GM12878 (cell line): ENCODE measurements around the gene OR1S2. TPM values are rescaled to one million over a fixed set of nuclear protein-coding genes. Genes with fewer than 3 reads are reported as not detected.

Source experiments
- ATAC-seq: fragments of 200-7000 bp; cut with Tn5 transposase; 3 replicates; pipeline ENCODE4 v1.9.1; 2020; ENCODE audit warnings: mild to moderate bottlenecking, moderate library complexity
- BruUV-seq: library from RNA; stranded (reverse); fragments of 400-500 nt; replicated peaks from 2 replicates; lab custom pipeline; 2021; lab: Mats Ljungman, UMichigan
- CTCF ChIA-PET: fragments of 300-600 bp; sonication (Branson Sonifier 250); formaldehyde crosslinking; extraction: SDS; loops from one replicate; lab custom pipeline; 2021; ENCODE audit warnings: inconsistent platforms; lab: Yijun Ruan, JAX
- POLR2A ChIA-PET: fragments of 350-600 bp; formaldehyde crosslinking; extraction: SDS; loops from one replicate; lab custom pipeline; 2021; ENCODE audit warnings: inconsistent platforms; lab: Charles Lee
- RAD21 ChIA-PET: fragments of 300-600 bp; sonication (Branson Sonifier 250); formaldehyde crosslinking; loops from one replicate; lab custom pipeline; 2023; ENCODE audit warnings: antibody characterized with exemption; ENCODE audit not compliant: unreplicated experiment; lab: Charles Lee
- SMC1A ChIA-PET: fragments of 300-600 bp; sonication (Branson Sonifier 250); formaldehyde crosslinking; loops from one replicate; lab custom pipeline; 2023; ENCODE audit not compliant: unreplicated experiment, uncharacterized antibody; lab: Charles Lee
- DNase-seq: peaks from one replicate; pipeline ENCODE4 v3.0.0-alpha.2; 2011; ENCODE audit warnings: low read depth, low spot score
- FAIRE-seq: peaks from 3 replicates; lab custom pipeline; 2011; peaks lifted over from hg19 to GRCh38; lab: Jason Lieb, UNC
- H2AFZ ChIP-seq: 2 replicates; pipeline ENCODE4 v1.6.0; 2011; ENCODE audit warnings: low read depth, low read length, control low read depth; ENCODE audit not compliant: control insufficient read depth
- H3K27ac ChIP-seq: 2 replicates; pipeline ENCODE4 v1.5.1; 2011; ENCODE audit warnings: control low read depth; ENCODE audit not compliant: control insufficient read depth, insufficient read depth
- H3K27me3 ChIP-seq, 2 experiments: replicated peaks in 1 of 2; 2 replicates each; pipeline versions ENCODE4 v1.6.0 to v1.6.1; 2011; ENCODE audit warnings: low read length in 1 of 2; ENCODE audit not compliant: control insufficient read depth in 2 of 2, insufficient read depth in 2 of 2
- H3K36me3 ChIP-seq, 2 experiments: 2 replicates each; pipeline ENCODE4 v1.5.1; 2011; ENCODE audit warnings: low read length in 1 of 2; ENCODE audit not compliant: control insufficient read depth in 2 of 2, insufficient read depth in 2 of 2
- H3K4me1 ChIP-seq: 2 replicates; pipeline ENCODE4 v1.6.1; 2011; ENCODE audit warnings: mild to moderate bottlenecking, low read length, moderate library complexity, mixed read lengths; ENCODE audit not compliant: control insufficient read depth, insufficient read depth
- H3K4me2 ChIP-seq: 2 replicates; pipeline ENCODE4 v1.6.0; 2011; ENCODE audit warnings: control low read depth; ENCODE audit not compliant: control insufficient read depth, insufficient read depth
- H3K4me3 ChIP-seq: fragments of 200-600 bp; sonication (generic); 2 replicates; pipeline ENCODE4 v1.5.1; 2016
- H3K79me2 ChIP-seq: 2 replicates; pipeline ENCODE4 v1.6.0; 2011; ENCODE audit warnings: low read length; ENCODE audit not compliant: control insufficient read depth, insufficient read depth
- H3K9ac ChIP-seq: 2 replicates; pipeline ENCODE4 v1.8.0; 2011; ENCODE audit warnings: low read length, control low read depth, mixed read lengths; ENCODE audit not compliant: control insufficient read depth, insufficient read depth
- H3K9me3 ChIP-seq: replicated peaks from 3 replicates; pipeline ENCODE4 v1.5.1; 2011; ENCODE audit warnings: mild to moderate bottlenecking, low read length; ENCODE audit not compliant: control insufficient read depth, insufficient read depth
- H4K20me1 ChIP-seq: 2 replicates; pipeline ENCODE4 v1.6.0; 2011; ENCODE audit not compliant: control insufficient read depth, insufficient read depth
- ATF3 ChIP-seq: IDR thresholded peaks from 2 replicates; pipeline ENCODE4 v1.6.1; 2011; ENCODE audit warnings: low read depth, mild to moderate bottlenecking, low read length, moderate library complexity, borderline replicate concordance; ENCODE audit errors: extremely low read depth
- CEBPB ChIP-seq, 2 experiments: fragments of 150-350 bp in 1 of 2; IDR thresholded peaks; 2 replicates each; pipeline ENCODE4 v1.6.1; 2012 to 2014; ENCODE audit warnings: low read depth in 2 of 2, low read length in 2 of 2, borderline replicate concordance in 1 of 2, inconsistent platforms in 1 of 2
- CHD2 ChIP-seq: IDR thresholded peaks from 2 replicates; pipeline ENCODE4 v1.6.1; 2011; ENCODE audit warnings: low read depth, low read length, improper control_type of control experiment, borderline replicate concordance
- DPF2 ChIP-seq: fragments of 450-650 bp; IDR thresholded peaks from 2 replicates; pipeline ENCODE4 v1.6.1; 2017; ENCODE audit warnings: mild to moderate bottlenecking
- IKZF2 ChIP-seq, 2 experiments: fragments of 450-650 bp; IDR thresholded peaks; 2 replicates each; pipeline ENCODE4 v1.6.1; 2017; ENCODE audit warnings: mild to moderate bottlenecking in 2 of 2, moderate library complexity in 2 of 2
- RELA ChIP-seq: fragments of 450-650 bp; IDR thresholded peaks from 2 replicates; pipeline ENCODE4 v1.8.0; 2014; ENCODE audit warnings: borderline replicate concordance; ENCODE audit not compliant: partially characterized antibody
- RUNX3 ChIP-seq: IDR thresholded peaks from 2 replicates; pipeline ENCODE4 v1.6.1; 2012; ENCODE audit warnings: low read length, inconsistent platforms
- SP1 ChIP-seq: IDR thresholded peaks from one replicate; pipeline ENCODE4 v1.6.1; 2011; ENCODE audit warnings: low read depth, low read length
- SPI1 ChIP-seq: IDR thresholded peaks from 2 replicates; pipeline ENCODE4 v1.6.1; 2011; ENCODE audit warnings: low read depth, mild to moderate bottlenecking, low read length, moderate library complexity, borderline replicate concordance; ENCODE audit not compliant: insufficient read depth
- STAT1 ChIP-seq: fragments of 450-650 bp; conservative IDR thresholded peaks from 2 replicates; pipeline ENCODE4 v1.6.1; 2014; ENCODE audit warnings: antibody characterized with exemption, mild to moderate bottlenecking
- SUPT20H ChIP-seq: IDR thresholded peaks from 2 replicates; pipeline ENCODE4 v1.6.1; 2011; ENCODE audit warnings: low read depth, mild to moderate bottlenecking, low read length, moderate library complexity, borderline replicate concordance; ENCODE audit not compliant: control insufficient read depth
- TCF7 ChIP-seq: IDR thresholded peaks from 2 replicates; pipeline ENCODE4 v1.6.1; 2014; ENCODE audit warnings: antibody characterized with exemption, borderline replicate concordance
- ZZZ3 ChIP-seq: IDR thresholded peaks from 2 replicates; pipeline ENCODE4 v1.6.1; 2011; ENCODE audit warnings: low read depth; ENCODE audit not compliant: control insufficient read depth, insufficient read length
- WGBS: methylation state at CpG from one replicate; pipeline ENCODE4 v1.1.6; 2016; ENCODE audit warnings: low lambda C conversion rate; ENCODE audit not compliant: insufficient replicate concordance, insufficient coverage; ENCODE audit errors: missing lambda C conversion rate; 5-methylcytosine and 5-hydroxymethylcytosine counted together
- in situ Hi-C: fragments of 300-500 bp; cut with MboI; formaldehyde crosslinking; loops from 9 replicates; pipeline ENCODE4 v1.14.3; 2018; ENCODE audit warnings: mixed read lengths
- intact Hi-C: fragments of 100-400 bp; cut with micrococcal nuclease; formaldehyde crosslinking; loops from one replicate; pipeline ENCODE4 v1.14.2; 2022; ENCODE audit not compliant: unreplicated experiment
- polyA plus RNA-seq, 11 experiments: library from polyadenylated mRNA; depleted of rRNA in 4 of 11; unstranded in 6 of 11; stranded (reverse) in 5 of 11; fragments of >200 nt; fragmentation: Nextera tagmentation in 4 of 11; fragmentation: Illumina TruSeq in 1 of 11; extraction: Ambion mirVana in 4 of 11; extraction: Trizol in 1 of 11; gene quantifications; 1 replicate in 1 of 11; 2 replicates in 10 of 11; pipeline versions ENCODE4 v1.2.1 to v1.2.3, GENCODE V29; 2011 to 2016; ENCODE audit warnings: inconsistent platforms in 2 of 11, missing spikeins in 2 of 11, low read depth in 1 of 11
- total RNA-seq, 4 experiments: library from RNA; depleted of rRNA in 3 of 4; stranded (reverse); fragments of >200 nt in 3 of 4; fragmentation: Illumina TruSeq in 1 of 4; extraction: Trizol in 1 of 4; gene quantifications; 2 replicates each; pipeline versions ENCODE4 v1.2.1 to v1.2.3, GENCODE V29; 2013 to 2021

OR1S2 gene
- total and polyA plus RNA-seq, 10 of the 15 experiments (the other 5 are each of a cell fraction or from before 2014, with no cell fraction given): not detected

GRCh38 chr11:58165504-58166106 lies 38.3 kb downstream of the OR1S2 start (continued):
- TF ChIP-seq STAT1: no peak
- TF ChIP-seq TCF7: no peak
- TF ChIP-seq ZZZ3: no peak
- TF ChIP-seq RELA: no peak
- no peak for TF ChIP-seq DPF2

GRCh38 chr11:58164990-58165389 lies 39.0 kb downstream of the OR1S2 start:
- POLR2A ChIA-PET: no interaction called here
- H3K79me2 ChIP-seq: no peaks in the 10 kb centered on the region
- ATAC-seq (no peak), FAIRE-seq (no peak), DNase-seq (no peak)
- no peak overlapping the region for H2AFZ ChIP-seq
- intact Hi-C loops (no loop called here), in situ Hi-C loops (no loop called here)
- no peaks in the 10 kb centered on the region for H3K9me3 ChIP-seq
- RAD21 ChIA-PET: no interaction called here
- CTCF ChIA-PET: no interaction called here
- H4K20me1 ChIP-seq: no peaks in the 10 kb centered on the region
- H3K27me3 ChIP-seq: no peaks in the 10 kb centered on the region; a peak in 1 of 4 replicates
- H3K4me3 ChIP-seq: no peak overlapping the region
- H3K9ac ChIP-seq: no peak overlapping the region
- H3K4me1 ChIP-seq: no peaks in the 10 kb centered on the region
- 0% methylated on average over 1 of the region's 1 CpG for WGBS
- H3K36me3 ChIP-seq: no peaks in the 10 kb centered on the region
- no peak overlapping the region for H3K27ac ChIP-seq
- no TSS peak for BruUV-seq
- TF ChIP-seq CHD2 (no peak), IKZF2 (IDR thresholded peaks at IDR 0.05) (no peak), CEBPB (IDR thresholded peaks at IDR 0.05; ENCODE audit: borderline replicate concordance in 1 of 2, low read depth in 2 of 2, low read length in 2 of 2) (no peak), SPI1 (no peak), SP1 (no peak), RUNX3 (no peak), ATF3 (no peak), SUPT20H (no peak)
- SMC1A ChIA-PET: no interaction called here
- H3K4me2 ChIP-seq: no peak overlapping the region
